ENCODE data around the gene BCL7B. TPM values are rescaled to one million over a fixed set of nuclear protein-coding genes. Genes with fewer than 3 reads are reported as not detected.
A peak's percentile ranks its signal among the peaks of the same experiment; 100 is the strongest.

The BCL7B gene
- total RNA-seq (2021; ENCODE audit: unreplicated experiment) = 50.4 TPM
- polyA plus RNA-seq (2012) = 48.2 and 49.4 TPM in 2 replicates
- percentile 74 among the genes with signal in this experiment for Bru-seq, nascent RNA
- BruChase-seq, experiment 1, labeled RNA remaining after a 6-hour chase = percentile 78 among the genes with signal in this experiment
- BruChase-seq, experiment 2, labeled RNA remaining after a 2-hour chase = percentile 73 among the genes with signal in this experiment
- long read RNA-seq, transcript BCL7B-201 (6 exons, 1,975 nt) = major isoform, 67 of 119 reads
- long read RNA-seq, transcript BCL7B-205 (5 exons, 887 nt) = minor isoform, 12 of 119 reads
- long read RNA-seq, transcript BCL7B-210 (6 exons, 1,638 nt) = minor isoform, 6 of 119 reads
- long read RNA-seq, transcript BCL7B-206 (7 exons, 985 nt) = minor isoform, 7 of 119 reads
- long read RNA-seq, partial matches to known transcripts = 5 of 119 reads
- long read RNA-seq, other reads (novel, unspliced or antisense) = 16 of 119 reads

GRCh38 chr7:73557397-73558257 lies at the start of gene BCL7B:
TSS of gene BCL7B (minus strand) at chr7:73557690. CDS start at chr7:73557578, 112 bp downstream.
- H3K9me3 ChIP-seq (ENCODE audit: control insufficient read depth in 1 of 2, insufficient read depth in 1 of 2, low read depth in 1 of 2, low read length in 2 of 2) = no peaks in the 10 kb centered on the region
- peak within 1 kb of the TSS; percentile 89 for H3K9ac ChIP-seq (ENCODE audit: low read length)
- ChIA-PET RAD21 (ENCODE audit: low non-redundant PET in 1 of 2, low total read pairs in 2 of 2, uncharacterized antibody in 2 of 2, unreplicated experiment in 2 of 2) (no interaction called here), CTCF (no interaction called here), POLR2A (interaction anchor here (0.8 to 1.0 kb wide), 2 partner anchors 9 to 10 kb away, joined by 3 read pairs; no protein-coding TSS in a partner anchor)
- H3K4me3 ChIP-seq (replicated peaks in 1 of 2; ENCODE audit: low read depth in 1 of 2, low read length in 2 of 2) = peak within 1 kb of the TSS; percentile 94 to 99
- H3K27ac ChIP-seq (ENCODE audit: low read depth, low read length) = peak within 1 kb of the TSS; percentile 99
- peaks cover 44% of the 10 kb centered on the region for H3K79me2 ChIP-seq (ENCODE audit: insufficient read depth, low read length)
- DNase-seq (ENCODE audit: low read depth, low spot score) (peak; percentile 32), ATAC-seq (peak; percentile 76)
- no peaks in the 10 kb centered on the region for H4K20me1 ChIP-seq (ENCODE audit: insufficient read depth)
- H3K36me3 ChIP-seq (ENCODE audit: control insufficient read depth in 1 of 2, insufficient read depth in 2 of 2, low read length in 2 of 2) = peaks cover 0 to 4% of the 10 kb centered on the region in 2 experiments; a peak in 3 of 4 replicates
- TSS peak; percentile 92 for BruUV-seq (replicated peaks)
- H3K4me1 ChIP-seq (ENCODE audit: control insufficient read depth in 1 of 2, insufficient read depth in 2 of 2, low read length in 2 of 2) = peaks cover 16 to 35% of the 10 kb centered on the region in 2 experiments
- H3K4me2 ChIP-seq (ENCODE audit: low read length) = peak within 1 kb of the TSS; percentile 90
- no peaks in the 10 kb centered on the region for H3K27me3 ChIP-seq (ENCODE audit: insufficient read depth, low read length)
- H3K9me2 ChIP-seq (ENCODE audit: insufficient read depth) = no peaks in the 10 kb centered on the region
- intact Hi-C loops (cut with micrococcal nuclease) = loop anchor here (1.0 kb wide), 1 partner anchor 35 kb away; the partner anchor contains the start of gene BAZ1B
- peak within 1 kb of the TSS; percentile 52 for H2AFZ ChIP-seq (ENCODE audit: low read depth, low read length, poor library complexity, severe bottlenecking)
- TF ChIP-seq CTCF (IDR thresholded peaks at IDR 0.05 in 2 of 3, conservative IDR thresholded peaks at IDR 0.05 in 1 of 3; ENCODE audit: borderline replicate concordance in 1 of 3, insufficient read depth in 1 of 3, low read depth in 2 of 3, low read length in 2 of 3) (no peak), ELF1 (IDR thresholded peaks at IDR 0.05; ENCODE audit: borderline replicate concordance, low read depth) (no peak), POLR2AphosphoS5 (IDR thresholded peaks at IDR 0.05; ENCODE audit: low read depth, low read length) (peak; percentile 73), RAD21 (IDR thresholded peaks at IDR 0.05; ENCODE audit: low read depth) (no peak), REST (IDR thresholded peaks at IDR 0.05; ENCODE audit: low read depth) (no peak), SRF (IDR thresholded peaks at IDR 0.05; ENCODE audit: low read depth) (no peak), ZNF274 (IDR thresholded peaks at IDR 0.05; ENCODE audit: low read depth, low read length) (no peak), YY1 (IDR thresholded peaks at IDR 0.05; ENCODE audit: extremely low read depth, insufficient replicate concordance, low read depth, low read length) (no peak), EZH2 (IDR thresholded peaks at IDR 0.05) (no peak), TCF7L2 (IDR thresholded peaks at IDR 0.05; ENCODE audit: borderline replicate concordance, extremely low read depth, insufficient read depth, insufficient read length) (no peak), EGR1 (IDR thresholded peaks at IDR 0.05; ENCODE audit: low read depth) (no peak)
- TF ChIP-seq, protein P1, sequence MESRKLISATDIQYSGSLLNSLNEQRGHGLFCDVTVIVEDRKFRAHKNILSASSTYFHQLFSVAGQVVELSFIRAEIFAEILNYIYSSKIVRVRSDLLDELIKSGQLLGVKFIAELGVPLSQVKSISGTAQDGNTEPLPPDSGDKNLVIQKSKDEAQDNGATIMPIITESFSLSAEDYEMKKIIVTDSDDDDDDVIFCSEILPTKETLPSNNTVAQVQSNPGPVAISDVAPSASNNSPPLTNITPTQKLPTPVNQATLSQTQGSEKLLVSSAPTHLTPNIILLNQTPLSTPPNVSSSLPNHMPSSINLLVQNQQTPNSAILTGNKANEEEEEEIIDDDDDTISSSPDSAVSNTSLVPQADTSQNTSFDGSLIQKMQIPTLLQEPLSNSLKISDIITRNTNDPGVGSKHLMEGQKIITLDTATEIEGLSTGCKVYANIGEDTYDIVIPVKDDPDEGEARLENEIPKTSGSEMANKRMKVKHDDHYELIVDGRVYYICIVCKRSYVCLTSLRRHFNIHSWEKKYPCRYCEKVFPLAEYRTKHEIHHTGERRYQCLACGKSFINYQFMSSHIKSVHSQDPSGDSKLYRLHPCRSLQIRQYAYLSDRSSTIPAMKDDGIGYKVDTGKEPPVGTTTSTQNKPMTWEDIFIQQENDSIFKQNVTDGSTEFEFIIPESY (IDR thresholded peaks at IDR 0.05; ENCODE audit: extremely low read depth, insufficient replicate concordance, low read length) = no peak
- TF ChIP-seq, protein P2, sequence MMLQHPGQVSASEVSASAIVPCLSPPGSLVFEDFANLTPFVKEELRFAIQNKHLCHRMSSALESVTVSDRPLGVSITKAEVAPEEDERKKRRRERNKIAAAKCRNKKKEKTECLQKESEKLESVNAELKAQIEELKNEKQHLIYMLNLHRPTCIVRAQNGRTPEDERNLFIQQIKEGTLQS (IDR thresholded peaks at IDR 0.05) = no peak
- TF ChIP-seq, protein P3, sequence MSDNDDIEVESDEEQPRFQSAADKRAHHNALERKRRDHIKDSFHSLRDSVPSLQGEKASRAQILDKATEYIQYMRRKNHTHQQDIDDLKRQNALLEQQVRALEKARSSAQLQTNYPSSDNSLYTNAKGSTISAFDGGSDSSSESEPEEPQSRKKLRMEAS (IDR thresholded peaks at IDR 0.05) = peak; percentile 96
